ENCODE results near the gene GABRD.
"Not testable (repeated sequence)": the region's sequence is repeated elsewhere in the genome, so short reads cannot be mapped to it uniquely, and the experiment has no call there.

GABRD gene

GRCh38 chr1:2019172-2019543 lies at the start of gene GABRD:
GABRD (plus strand) TSS chr1:2019345; CDS start chr1:2019424, 79 bp downstream.
- no peak for DNase-seq (ENCODE audit: low spot score)

GRCh38 chr1:1969505-1969900 lies 49.6 kb upstream of the GABRD start:
- no peak for DNase-seq (ENCODE audit: low spot score)

GRCh38 chr1:1969953-1970716 lies 49.0 kb upstream of the GABRD start:
- DNase-seq (ENCODE audit: low spot score) = no peak

- DNase-seq (ENCODE audit: low spot score) = no peak
Observed at GRCh38 chr1:1971017-1971416, 48.1 kb upstream of the GABRD start.

GRCh38 chr1:1971688-1972087 lies 47.5 kb upstream of the GABRD start:
- DNase-seq (ENCODE audit: low spot score) = no peak

GRCh38 chr1:1972976-1973715 lies 46.0 kb upstream of the GABRD start:
- DNase-seq (ENCODE audit: low spot score) = no peak

- no peak for DNase-seq (ENCODE audit: low spot score)
Observed at GRCh38 chr1:1973716-1974642, 45.2 kb upstream of the GABRD start.

GRCh38 chr1:1974834-1975233 lies 44.3 kb upstream of the GABRD start:
- no peak for DNase-seq (ENCODE audit: low spot score)

- DNase-seq (ENCODE audit: low spot score) = no peak
Observed at GRCh38 chr1:1975535-1975934, 43.6 kb upstream of the GABRD start.

GRCh38 chr1:1976031-1976430 lies 43.1 kb upstream of the GABRD start:
- no peak for DNase-seq (ENCODE audit: low spot score)

GRCh38 chr1:1978108-1978507 lies 41.0 kb upstream of the GABRD start:
- no peak for DNase-seq (ENCODE audit: low spot score)

GRCh38 chr1:1978690-1979481 lies 40.3 kb upstream of the GABRD start:
- DNase-seq (ENCODE audit: low spot score) = not testable (repeated sequence)

- DNase-seq (ENCODE audit: low spot score) = no peak
Observed at GRCh38 chr1:1979482-1980165, 39.5 kb upstream of the GABRD start.

- no peak for DNase-seq (ENCODE audit: low spot score)
Observed at GRCh38 chr1:1980467-1981141, 38.5 kb upstream of the GABRD start.

- no peak for DNase-seq (ENCODE audit: low spot score)
Observed at GRCh38 chr1:1981142-1981500, 38.0 kb upstream of the GABRD start.

GRCh38 chr1:1981631-1982327 lies 37.4 kb upstream of the GABRD start:
- DNase-seq (ENCODE audit: low spot score) = not testable (repeated sequence)

- no peak for DNase-seq (ENCODE audit: low spot score)
Observed at GRCh38 chr1:1982379-1983232, 36.5 kb upstream of the GABRD start.

GRCh38 chr1:1984560-1985070 lies 34.5 kb upstream of the GABRD start:
- DNase-seq (ENCODE audit: low spot score) = no peak

Data from activated CD4-positive, alpha-beta T cell treated with anti-CD3 and anti-CD28 coated beads, Interleukin-2, Interleukin-4, amounts not matched to agents 100 ng/mL and 50 ng/mL, durations not matched to agents 16 hours and 8 hours (primary cell).